SK-N-SH (cell line): ENCODE measurements around the gene ASPG.

Experiments used
- FOXJ3 ChIP-seq: sonication (generic); formaldehyde crosslinking; IDR thresholded peaks from 2 replicates; pipeline ENCODE4 v1.5.1; 2020; ENCODE audit warnings: mild to moderate bottlenecking, missing genetic modification reagents
- REST ChIP-seq: IDR thresholded peaks from 2 replicates; pipeline ENCODE4 v1.6.1; 2012; ENCODE audit warnings: mild to moderate bottlenecking, low read depth, low read length, moderate library complexity
- TF ChIP-seq, protein P1 (sequence below): fragments of 200-600 bp; sonication (generic); IDR thresholded peaks from 2 replicates; pipeline ENCODE4 v1.6.1; 2017; ENCODE audit warnings: antibody characterized with exemption, mild to moderate bottlenecking, moderate library complexity

DNA sequence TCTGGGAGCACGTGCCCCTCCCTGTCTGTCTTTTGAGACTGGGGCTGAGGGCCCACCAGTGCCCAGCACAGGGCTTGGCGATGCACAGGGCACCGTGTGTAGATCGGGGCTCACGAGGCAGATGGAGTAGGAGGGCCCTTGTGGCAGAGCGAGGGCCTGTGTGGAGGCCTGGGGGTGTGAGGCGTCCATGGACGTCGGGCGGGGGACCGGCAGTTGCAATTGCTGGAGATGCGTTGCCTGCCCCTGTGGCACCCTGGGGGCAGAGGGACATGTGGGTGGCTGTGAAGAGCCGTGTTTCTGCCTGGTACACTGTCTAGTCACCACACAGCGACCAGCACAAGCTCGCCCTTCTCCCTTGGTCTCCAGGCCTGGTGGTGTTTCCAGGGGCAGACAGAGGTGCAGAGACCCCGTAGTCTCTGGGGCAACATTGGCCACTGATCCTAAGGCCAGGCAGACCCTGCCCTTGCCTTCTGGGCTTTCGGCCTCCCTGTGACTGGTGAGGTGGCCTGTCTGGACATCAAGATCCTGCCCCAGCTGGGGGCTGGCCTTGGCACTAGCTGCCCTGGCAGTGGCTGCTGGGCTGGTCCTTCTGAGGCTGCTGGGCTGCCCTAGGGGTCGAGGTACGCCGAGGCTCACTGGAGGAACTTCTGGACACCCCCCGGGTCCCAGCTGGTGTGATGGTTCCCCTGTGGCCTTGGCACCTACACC lies 67.3 kb downstream of the ASPG start:
- TF ChIP-seq, protein P1, sequence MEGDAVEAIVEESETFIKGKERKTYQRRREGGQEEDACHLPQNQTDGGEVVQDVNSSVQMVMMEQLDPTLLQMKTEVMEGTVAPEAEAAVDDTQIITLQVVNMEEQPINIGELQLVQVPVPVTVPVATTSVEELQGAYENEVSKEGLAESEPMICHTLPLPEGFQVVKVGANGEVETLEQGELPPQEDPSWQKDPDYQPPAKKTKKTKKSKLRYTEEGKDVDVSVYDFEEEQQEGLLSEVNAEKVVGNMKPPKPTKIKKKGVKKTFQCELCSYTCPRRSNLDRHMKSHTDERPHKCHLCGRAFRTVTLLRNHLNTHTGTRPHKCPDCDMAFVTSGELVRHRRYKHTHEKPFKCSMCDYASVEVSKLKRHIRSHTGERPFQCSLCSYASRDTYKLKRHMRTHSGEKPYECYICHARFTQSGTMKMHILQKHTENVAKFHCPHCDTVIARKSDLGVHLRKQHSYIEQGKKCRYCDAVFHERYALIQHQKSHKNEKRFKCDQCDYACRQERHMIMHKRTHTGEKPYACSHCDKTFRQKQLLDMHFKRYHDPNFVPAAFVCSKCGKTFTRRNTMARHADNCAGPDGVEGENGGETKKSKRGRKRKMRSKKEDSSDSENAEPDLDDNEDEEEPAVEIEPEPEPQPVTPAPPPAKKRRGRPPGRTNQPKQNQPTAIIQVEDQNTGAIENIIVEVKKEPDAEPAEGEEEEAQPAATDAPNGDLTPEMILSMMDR: no peak
- TF ChIP-seq REST (no peak), FOXJ3 (CRISPR knock-in tag) (no peak)
